ENCODE data around the gene TRIM36.

The TRIM36 gene

GRCh38 chr5:115160975-115161475 lies 8.7 kb downstream of the TRIM36 start:
- DNase-seq, result no peak

- DNase-seq, result no peak
Measured at GRCh38 chr5:115151208-115151805, 18.4 kb downstream of the TRIM36 start.

- DNase-seq, result no peak
Measured at GRCh38 chr5:115150512-115150911, 19.2 kb downstream of the TRIM36 start.

- DNase-seq, result no peak
Measured at GRCh38 chr5:115147052-115147451, 22.7 kb downstream of the TRIM36 start.

- DNase-seq, result no peak
Measured at GRCh38 chr5:115136294-115136693, 33.4 kb downstream of the TRIM36 start.

- DNase-seq, result no peak
Measured at GRCh38 chr5:115132465-115132864, 37.2 kb downstream of the TRIM36 start.

- DNase-seq, result no peak
Measured at GRCh38 chr5:115126303-115126702, 43.4 kb downstream of the TRIM36 start.

GRCh38 chr5:115124741-115125140 lies 45.0 kb downstream of the TRIM36 start:
- no peak for DNase-seq

GRCh38 chr5:115116001-115116400 lies 53.7 kb downstream of the TRIM36 start:
- DNase-seq, result no peak

- DNase-seq, result no peak
Measured at GRCh38 chr5:115109840-115110239, 59.9 kb downstream of the TRIM36 start.

GRCh38 chr5:115109356-115109755 lies 60.4 kb downstream of the TRIM36 start:
- DNase-seq, result no peak

GRCh38 chr5:115100319-115100955 lies 69.3 kb downstream of the TRIM36 start:
- DNase-seq, result no peak

GRCh38 chr5:115098041-115098702 lies 71.5 kb downstream of the TRIM36 start:
- no peak for DNase-seq

- no peak for DNase-seq
Measured at GRCh38 chr5:115097236-115097635, 72.5 kb downstream of the TRIM36 start.

- DNase-seq, result no peak
Measured at GRCh38 chr5:115096034-115096769, 73.5 kb downstream of the TRIM36 start.

- no peak for DNase-seq
Measured at GRCh38 chr5:115087951-115088350, 81.8 kb downstream of the TRIM36 start.

GRCh38 chr5:115086473-115086872 lies 83.2 kb downstream of the TRIM36 start:
- DNase-seq, result no peak

GRCh38 chr5:115084246-115084793 lies 85.4 kb downstream of the TRIM36 start:
- no peak for DNase-seq

- DNase-seq, result no peak
Measured at GRCh38 chr5:115079924-115080623, 89.6 kb downstream of the TRIM36 start.

Data from activated CD8-positive, alpha-beta memory T cell treated with anti-CD3 and anti-CD28 coated beads, Interleukin-2, amount 50 U/mL, for 48 hours (primary cell).